Parathyroid adenoma (tissue), 2 donors: ENCODE results near the gene PLEKHA6.

ENCODE experiments used
- H2AFZ ChIP-seq: fragments of 300-600 bp; sonication (generic); one replicate; pipeline ENCODE4 v1.7.0; 2017; ENCODE audit warnings: antibody characterized with exemption, mild to moderate bottlenecking
- H3K27ac ChIP-seq: fragments of 300-600 bp; sonication (generic); one replicate; pipeline ENCODE4 v1.7.0; 2017
- H3K27me3 ChIP-seq: fragments of 300-600 bp; sonication (generic); one replicate; pipeline ENCODE4 v1.7.0; 2017; ENCODE audit warnings: low read length; ENCODE audit not compliant: control insufficient read depth, insufficient read depth
- H3K36me3 ChIP-seq: fragments of 300-600 bp; sonication (generic); one replicate; pipeline ENCODE4 v1.7.0; 2017; ENCODE audit warnings: low read length; ENCODE audit not compliant: control insufficient read depth, insufficient read depth
- H3K4me1 ChIP-seq: fragments of 300-600 bp; sonication (generic); one replicate; pipeline ENCODE4 v1.7.0; 2017; ENCODE audit warnings: control low read depth
- H3K4me2 ChIP-seq: fragments of 300-600 bp; sonication (generic); one replicate; pipeline ENCODE4 v1.7.0; 2017; ENCODE audit warnings: low read length
- H3K4me3 ChIP-seq: fragments of 300-600 bp; sonication (generic); one replicate; pipeline ENCODE4 v1.7.0; 2017; ENCODE audit warnings: low read depth, low read length
- H3K79me2 ChIP-seq: fragments of 300-600 bp; sonication (generic); one replicate; pipeline ENCODE4 v1.7.0; 2017; ENCODE audit warnings: control low read depth
- H3K9ac ChIP-seq: fragments of 300-600 bp; sonication (generic); one replicate; pipeline ENCODE4 v1.7.0; 2017; ENCODE audit warnings: mild to moderate bottlenecking
- H3K9me3 ChIP-seq: fragments of 300-600 bp; sonication (generic); one replicate; pipeline ENCODE4 v1.7.0; 2017; ENCODE audit warnings: low read length; ENCODE audit not compliant: control insufficient read depth
- TF ChIP-seq, protein P1 (sequence below): fragments of 300-600 bp; sonication (generic); IDR thresholded peaks from one replicate; pipeline ENCODE4 v1.7.0; 2017; ENCODE audit warnings: antibody characterized with exemption, mild to moderate bottlenecking
- donor health status: primary hyperparathyroidism.

PLEKHA6 gene

DNA sequence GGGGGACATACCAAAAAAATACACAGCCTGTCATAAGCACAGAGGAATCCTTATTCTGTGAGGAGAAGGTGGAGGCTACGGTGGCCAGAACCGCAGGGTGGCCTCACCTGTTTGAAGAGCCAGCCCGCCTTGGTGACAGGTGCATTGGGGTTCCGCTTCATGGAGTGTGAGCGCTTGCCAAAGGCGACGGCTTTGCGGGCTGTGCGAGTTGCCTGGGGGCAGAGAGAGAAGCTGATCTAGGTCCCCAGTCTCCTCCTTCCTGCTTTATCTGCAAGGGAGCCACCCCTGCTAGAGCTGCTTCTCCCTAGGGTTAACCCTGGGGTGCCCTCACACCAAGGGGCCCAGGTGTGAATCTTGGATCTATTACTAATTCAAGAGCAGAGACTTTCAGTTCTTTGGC is 91.6 kb downstream of the PLEKHA6 start:
- no peaks in the 10 kb centered on the region for H3K27me3 ChIP-seq
- no peaks in the 10 kb centered on the region for H3K4me1 ChIP-seq
- no peaks in the 10 kb centered on the region for H3K79me2 ChIP-seq
- H3K27ac ChIP-seq, result no peak overlapping the region
- no peaks in the 10 kb centered on the region for H3K36me3 ChIP-seq
- H2AFZ ChIP-seq, result no peak overlapping the region
- H3K4me3 ChIP-seq, result no peak overlapping the region
- H3K9ac ChIP-seq, result no peak overlapping the region
- H3K9me3 ChIP-seq, result no peaks in the 10 kb centered on the region
- no peak overlapping the region for H3K4me2 ChIP-seq
- TF ChIP-seq, protein P1, sequence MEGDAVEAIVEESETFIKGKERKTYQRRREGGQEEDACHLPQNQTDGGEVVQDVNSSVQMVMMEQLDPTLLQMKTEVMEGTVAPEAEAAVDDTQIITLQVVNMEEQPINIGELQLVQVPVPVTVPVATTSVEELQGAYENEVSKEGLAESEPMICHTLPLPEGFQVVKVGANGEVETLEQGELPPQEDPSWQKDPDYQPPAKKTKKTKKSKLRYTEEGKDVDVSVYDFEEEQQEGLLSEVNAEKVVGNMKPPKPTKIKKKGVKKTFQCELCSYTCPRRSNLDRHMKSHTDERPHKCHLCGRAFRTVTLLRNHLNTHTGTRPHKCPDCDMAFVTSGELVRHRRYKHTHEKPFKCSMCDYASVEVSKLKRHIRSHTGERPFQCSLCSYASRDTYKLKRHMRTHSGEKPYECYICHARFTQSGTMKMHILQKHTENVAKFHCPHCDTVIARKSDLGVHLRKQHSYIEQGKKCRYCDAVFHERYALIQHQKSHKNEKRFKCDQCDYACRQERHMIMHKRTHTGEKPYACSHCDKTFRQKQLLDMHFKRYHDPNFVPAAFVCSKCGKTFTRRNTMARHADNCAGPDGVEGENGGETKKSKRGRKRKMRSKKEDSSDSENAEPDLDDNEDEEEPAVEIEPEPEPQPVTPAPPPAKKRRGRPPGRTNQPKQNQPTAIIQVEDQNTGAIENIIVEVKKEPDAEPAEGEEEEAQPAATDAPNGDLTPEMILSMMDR, result no peak

GRCh38 chr1:204267191-204267601 is 92.5 kb downstream of the PLEKHA6 start:
- Histone ChIP-seq H3K36me3 (no peaks in the 10 kb centered on the region), H2AFZ (no peak overlapping the region), H3K4me3 (no peak overlapping the region), H3K27me3 (no peaks in the 10 kb centered on the region), H3K4me1 (no peaks in the 10 kb centered on the region), H3K79me2 (no peaks in the 10 kb centered on the region), H3K9me3 (no peaks in the 10 kb centered on the region), H3K4me2 (no peak overlapping the region), H3K9ac (no peak overlapping the region), H3K27ac (no peak overlapping the region)
- TF ChIP-seq, protein P1, result no peak

DNA sequence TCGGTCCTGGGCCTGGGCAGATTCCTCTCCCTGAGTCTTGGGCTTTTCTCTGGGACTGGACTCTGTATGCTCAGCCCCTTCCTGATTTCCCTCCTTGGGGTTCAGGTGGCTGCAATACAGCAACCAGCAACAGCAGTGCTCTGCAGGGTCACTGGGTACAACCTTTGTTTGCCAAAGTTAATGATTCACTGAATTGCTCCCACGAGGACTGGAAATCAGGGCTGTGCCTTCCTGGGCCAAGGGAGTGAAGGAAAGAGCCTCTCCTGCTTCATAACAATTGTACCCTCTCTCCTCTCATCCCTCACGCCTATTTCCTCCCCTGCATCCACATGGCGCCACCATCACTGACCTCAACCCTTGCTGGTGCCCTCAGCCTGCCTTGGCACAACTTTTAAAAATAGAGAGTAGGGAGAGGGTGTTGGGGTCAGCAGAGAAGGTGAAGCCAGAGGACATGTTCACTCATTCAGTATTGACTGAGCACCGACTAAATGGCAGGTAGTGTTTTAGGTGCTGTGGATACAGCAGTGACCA is 93.2 kb downstream of the PLEKHA6 start:
- Histone ChIP-seq H3K27me3 (no peaks in the 10 kb centered on the region), H3K27ac (no peak overlapping the region), H3K9me3 (no peaks in the 10 kb centered on the region), H3K9ac (no peak overlapping the region), H2AFZ (no peak overlapping the region), H3K36me3 (no peaks in the 10 kb centered on the region), H3K4me1 (no peaks in the 10 kb centered on the region), H3K4me3 (no peak overlapping the region), H3K79me2 (no peaks in the 10 kb centered on the region), H3K4me2 (no peak overlapping the region)
- TF ChIP-seq, protein P1, result no peak

- no peaks in the 10 kb centered on the region for H3K4me1 ChIP-seq
These were observed 94.1 kb downstream of the PLEKHA6 start for GRCh38 chr1:204265665-204266064.

GRCh38 chr1:204264805-204265204 is 94.9 kb downstream of the PLEKHA6 start:
- no peak overlapping the region for H3K9ac ChIP-seq
- H3K4me3 ChIP-seq, result no peak overlapping the region
- H3K27ac ChIP-seq, result no peak overlapping the region
- H3K4me2 ChIP-seq, result no peak overlapping the region
- H3K79me2 ChIP-seq, result no peaks in the 10 kb centered on the region
- H3K9me3 ChIP-seq, result no peaks in the 10 kb centered on the region
- no peaks in the 10 kb centered on the region for H3K36me3 ChIP-seq
- TF ChIP-seq, protein P1, result no peak
- H3K4me1 ChIP-seq, result no peaks in the 10 kb centered on the region
- no peak overlapping the region for H2AFZ ChIP-seq
- H3K27me3 ChIP-seq, result no peaks in the 10 kb centered on the region

More at GRCh38 chr1:204265665-204266064, 94.1 kb downstream of the PLEKHA6 start:
- no peak overlapping the region for H3K4me2 ChIP-seq
- TF ChIP-seq, protein P1, result no peak
- no peaks in the 10 kb centered on the region for H3K9me3 ChIP-seq
- no peaks in the 10 kb centered on the region for H3K36me3 ChIP-seq
- H3K4me3 ChIP-seq, result no peak overlapping the region
- no peaks in the 10 kb centered on the region for H3K27me3 ChIP-seq
- no peak overlapping the region for H3K9ac ChIP-seq
- H3K27ac ChIP-seq, result no peak overlapping the region
- no peak overlapping the region for H2AFZ ChIP-seq
- H3K79me2 ChIP-seq, result no peaks in the 10 kb centered on the region
